Posterior cingulate gyrus (tissue), 11 donors: ENCODE measurements around the gene COL20A1.

ENCODE experiments used
- DNase-seq, 10 donors: peaks; one replicate each; pipeline versions ENCODE4 v3.0.0 to v3.0.0-alpha.2; 2020 to 2021; ENCODE audit warnings: mixed read lengths in 3 of 10
- intact Hi-C: fragments of 100-400 bp; cut with DNase I; formaldehyde crosslinking; loops from one replicate; pipeline ENCODE4 v1.15.1; 2023

COL20A1 gene

DNA sequence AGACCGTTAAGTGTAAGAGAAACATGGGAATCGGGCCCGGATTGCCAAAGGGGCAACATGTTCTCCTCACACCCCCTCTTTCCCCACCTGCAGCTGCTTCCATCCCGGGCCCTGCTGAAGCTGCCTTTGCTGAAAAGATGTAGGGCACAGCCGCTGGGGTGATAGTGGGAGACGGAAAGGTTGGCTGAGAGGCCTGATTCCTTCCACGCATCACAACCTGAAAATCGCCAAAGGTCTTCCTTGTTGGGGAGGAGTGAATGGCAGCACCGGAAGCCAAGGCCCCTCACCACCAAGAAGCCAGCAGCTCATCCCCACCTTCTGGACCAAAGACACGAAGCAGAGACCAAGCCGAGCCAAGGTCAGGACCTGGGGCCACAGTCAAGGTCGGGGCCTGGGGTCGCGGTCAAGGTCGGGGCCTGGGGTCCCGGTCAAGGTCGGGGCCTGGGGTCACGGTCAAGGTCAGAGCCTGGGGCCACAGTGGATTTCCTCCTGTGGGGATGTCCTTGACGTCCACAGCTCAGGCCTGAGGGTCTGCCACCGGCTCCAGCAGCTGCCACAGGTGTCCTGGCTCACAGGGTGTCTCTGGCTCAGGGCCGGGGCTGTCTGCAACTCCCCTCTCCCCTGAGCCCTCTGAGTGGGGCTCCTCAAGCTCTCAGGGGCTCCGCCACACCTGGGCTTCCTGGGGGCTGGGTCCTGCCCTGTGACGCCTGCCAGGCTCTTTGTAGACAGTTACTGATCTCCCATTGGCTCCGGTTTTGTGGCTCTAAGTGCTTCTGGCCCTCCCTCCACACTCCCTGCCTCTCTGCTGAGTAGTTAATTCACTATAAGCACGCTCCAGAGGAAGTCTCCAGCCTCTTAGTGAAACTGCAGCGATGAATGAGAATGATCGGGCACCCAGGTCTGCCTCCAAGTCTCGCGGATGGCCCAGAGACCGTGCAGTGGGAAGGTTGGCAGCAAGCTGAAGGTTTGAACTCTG lies 73.7 kb downstream of the COL20A1 start:
- intact Hi-C loops = no loop called here
- DNase-seq = peak in 1 of 10 donors; percentile 81

- peak in 1 of 10 donors; percentile 73 for DNase-seq
- intact Hi-C loops = no loop called here
Measured at GRCh38 chr20:63367446-63368055, 74.6 kb downstream of the COL20A1 start.

DNA sequence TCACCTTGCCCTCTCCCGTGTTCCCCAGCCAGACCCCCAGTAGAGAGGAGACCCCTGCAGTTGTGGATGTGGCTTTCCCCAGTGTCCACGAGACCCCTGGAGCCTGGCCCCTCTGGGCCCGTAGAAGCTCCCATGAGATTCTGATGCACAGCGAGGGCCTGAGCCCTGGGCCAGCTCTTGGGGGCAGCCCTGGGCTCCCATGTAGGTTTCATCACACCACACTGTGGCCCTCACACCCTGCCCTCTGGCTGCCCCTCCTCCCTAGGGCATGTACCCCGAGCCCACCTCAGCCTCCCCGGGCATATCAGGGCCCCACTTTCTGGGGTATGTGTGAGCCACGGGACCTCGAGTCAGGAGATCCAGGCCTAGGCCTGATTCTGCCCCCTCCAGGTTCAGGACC lies 75.2 kb downstream of the COL20A1 start:
- intact Hi-C loops = no loop called here
- DNase-seq = peak in 1 of 10 donors; percentile 78

DNA sequence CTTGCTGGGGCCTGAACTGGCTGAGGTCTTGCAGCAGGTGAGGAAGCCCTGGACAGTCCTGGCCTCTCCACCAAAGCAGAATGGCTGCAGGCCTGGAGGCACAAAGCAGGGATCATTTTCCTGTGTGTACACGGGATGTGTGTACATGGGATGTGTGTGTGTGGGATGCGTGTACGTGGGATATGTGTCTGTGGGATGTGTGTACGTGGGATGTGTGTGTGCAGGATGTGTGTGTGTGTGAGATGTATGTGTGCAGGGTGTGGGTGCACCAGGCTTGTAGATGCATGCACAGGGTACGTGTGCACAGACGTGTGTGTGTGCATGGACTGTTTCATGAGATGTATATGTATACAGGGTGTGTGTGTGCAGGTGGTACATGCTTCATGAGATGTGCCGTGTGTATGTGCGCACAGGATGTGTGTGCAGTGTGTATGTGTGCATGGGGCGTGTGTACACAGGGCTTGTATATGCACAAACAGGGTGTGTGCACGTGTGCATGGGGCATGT lies 76.1 kb downstream of the COL20A1 start:
- DNase-seq = no peak
- intact Hi-C loops = no loop called here

DNA sequence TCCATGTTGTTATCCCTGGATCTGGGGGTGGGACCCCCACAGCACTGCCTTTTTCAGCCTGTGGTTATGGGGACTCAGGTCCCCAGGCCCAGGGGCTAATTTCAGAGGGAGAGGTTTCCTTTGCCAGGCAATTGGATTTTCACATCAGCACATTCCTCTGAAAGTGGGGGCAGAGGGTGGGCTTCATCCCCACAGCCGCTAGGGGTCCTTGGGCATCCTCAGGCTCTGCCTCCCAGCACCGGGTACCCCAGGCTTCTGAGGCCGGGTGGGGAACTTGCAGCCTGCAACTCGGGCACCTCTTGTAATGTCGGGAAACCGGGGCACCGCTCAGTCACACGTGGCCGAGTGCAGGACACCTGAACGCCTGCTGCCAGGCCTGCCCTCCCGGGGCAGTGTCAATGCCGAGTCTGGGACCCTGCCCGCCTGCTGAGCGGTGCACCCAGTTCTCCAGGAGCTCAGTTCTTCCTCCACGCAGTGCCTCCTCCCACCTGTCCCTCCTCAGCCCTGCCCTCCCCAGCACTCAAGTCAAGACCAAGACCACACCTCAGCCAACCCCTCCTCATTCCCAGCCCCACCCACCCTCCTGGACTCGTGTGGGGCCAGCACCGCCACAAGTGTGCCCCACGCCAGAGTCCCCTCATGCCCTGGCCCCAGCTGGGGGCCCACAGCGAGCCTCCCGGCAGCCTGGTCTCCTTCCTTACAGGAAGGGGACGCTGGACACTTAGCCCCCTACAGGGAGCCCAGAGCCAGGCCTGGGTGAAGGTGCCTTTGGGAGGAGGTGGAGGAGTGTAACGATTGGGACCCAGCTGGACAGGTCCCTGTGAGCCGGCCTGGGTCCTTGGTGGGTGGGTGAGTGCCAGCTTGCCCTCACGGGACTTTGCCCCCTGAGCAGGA lies 77.0 kb downstream of the COL20A1 start:
- intact Hi-C loops = no loop called here
- DNase-seq = peak in 1 of 10 donors; percentile 82

DNA sequence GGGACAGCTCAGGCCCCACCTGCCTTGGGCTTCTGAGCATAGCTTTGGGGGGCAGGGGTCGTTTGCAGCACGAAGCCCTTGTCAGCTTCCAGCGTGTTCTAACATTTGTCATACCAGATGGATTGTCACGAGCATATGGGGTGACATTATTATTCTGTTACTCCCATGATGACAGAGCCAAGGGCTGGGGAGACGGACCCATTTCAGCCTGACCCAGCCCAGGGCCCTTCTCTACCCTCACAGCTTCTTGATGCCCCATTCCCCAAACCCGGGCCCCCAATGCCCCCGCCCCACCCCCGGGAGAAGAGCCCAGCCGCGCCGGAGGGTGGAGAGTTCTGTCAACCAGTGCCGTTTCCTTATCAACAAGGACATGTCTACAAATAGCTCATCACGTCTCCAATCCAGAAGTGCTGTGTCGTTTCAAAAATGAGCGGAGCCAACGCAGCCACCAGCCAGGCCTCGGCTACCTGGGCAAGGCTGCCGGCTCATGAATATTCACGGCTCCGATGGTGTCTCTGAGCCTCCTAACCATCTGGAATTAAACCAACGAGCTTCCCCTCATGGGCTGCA lies 77.7 kb downstream of the COL20A1 start:
- intact Hi-C loops = no loop called here
- peak in 3 of 10 donors; percentile 48 to 87 (median 86) for DNase-seq

DNA sequence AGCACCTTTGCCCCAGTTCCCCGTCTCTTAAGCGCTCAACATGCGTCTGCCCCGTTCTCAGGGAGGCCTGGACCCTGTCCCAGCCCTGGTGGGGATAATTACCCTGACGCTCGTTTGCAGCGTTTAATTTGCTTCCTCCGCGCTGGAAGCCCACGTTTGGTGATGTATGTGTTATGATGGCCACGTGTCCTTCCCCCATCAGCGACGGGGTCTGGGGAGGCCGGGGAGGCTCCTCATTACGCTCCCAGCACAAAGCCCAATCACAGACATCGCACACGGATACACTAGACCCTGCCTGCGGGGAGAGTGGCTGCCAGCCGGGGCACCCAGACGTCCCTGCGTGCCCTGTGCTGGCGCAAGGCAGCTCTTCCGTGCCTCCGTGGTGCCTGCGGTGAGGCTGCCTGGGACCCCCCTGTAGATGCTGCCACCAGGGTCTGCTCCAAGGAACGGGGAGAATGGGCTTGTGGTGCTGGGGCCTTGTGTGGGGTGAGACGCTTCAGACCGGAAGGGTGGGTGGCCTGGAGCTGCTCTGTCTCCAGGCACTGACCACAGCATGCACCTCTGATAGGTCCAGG lies 78.4 kb downstream of the COL20A1 start:
- peak in 1 of 10 donors; percentile 83 for DNase-seq
- intact Hi-C loops = no loop called here

- DNase-seq = peak in 1 of 10 donors; percentile 76
- intact Hi-C loops = no loop called here
Measured at GRCh38 chr20:63372971-63373885, 80.2 kb downstream of the COL20A1 start.

GRCh38 chr20:63373996-63374395 lies 81.0 kb downstream of the COL20A1 start:
- intact Hi-C loops = no loop called here
- DNase-seq = peak in 1 of 10 donors; percentile 78

- intact Hi-C loops = no loop called here
- DNase-seq = peak in 1 of 10 donors; percentile 63
Measured at GRCh38 chr20:63374504-63374903, 81.5 kb downstream of the COL20A1 start.

- DNase-seq = peak in 1 of 10 donors; percentile 67
- intact Hi-C loops = no loop called here
Measured at GRCh38 chr20:63375438-63375837, 82.5 kb downstream of the COL20A1 start.

GRCh38 chr20:63376283-63377250 lies 83.6 kb downstream of the COL20A1 start:
- intact Hi-C loops = no loop called here
- peak in 1 of 10 donors; percentile 77 for DNase-seq

- intact Hi-C loops = no loop called here
- DNase-seq = peak in 1 of 10 donors; percentile 75
Measured at GRCh38 chr20:63377256-63377941, 84.4 kb downstream of the COL20A1 start.

DNA sequence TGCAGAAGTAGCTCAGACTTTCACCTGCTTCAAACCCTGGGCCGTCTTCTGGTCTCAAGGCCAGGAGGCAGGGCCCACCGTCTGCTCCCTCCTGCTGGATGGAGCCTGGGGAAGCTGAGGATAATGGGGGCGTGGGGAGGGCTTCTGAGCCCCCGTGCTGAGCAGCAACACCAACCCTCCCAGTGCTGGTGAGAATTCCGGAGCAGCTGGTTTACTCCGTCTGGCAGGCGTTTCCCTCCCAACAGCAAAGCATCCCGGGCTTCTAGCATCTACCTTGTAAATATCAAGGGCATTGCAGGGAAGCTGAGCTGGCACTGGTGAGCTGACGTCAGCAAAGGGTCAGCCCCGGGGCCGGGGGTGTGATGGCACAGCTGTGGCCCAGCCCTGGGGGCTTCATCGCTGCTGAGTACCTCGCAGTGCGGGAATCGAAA lies 85.0 kb downstream of the COL20A1 start:
- intact Hi-C loops = no loop called here

GRCh38 chr20:63378626-63379025 lies 85.6 kb downstream of the COL20A1 start:
- DNase-seq = peak in 1 of 10 donors; percentile 59
- intact Hi-C loops = no loop called here

More for the DNA sequence above, 85.0 kb downstream of the COL20A1 start:
- peak in 1 of 10 donors; percentile 81 for DNase-seq

DNA sequence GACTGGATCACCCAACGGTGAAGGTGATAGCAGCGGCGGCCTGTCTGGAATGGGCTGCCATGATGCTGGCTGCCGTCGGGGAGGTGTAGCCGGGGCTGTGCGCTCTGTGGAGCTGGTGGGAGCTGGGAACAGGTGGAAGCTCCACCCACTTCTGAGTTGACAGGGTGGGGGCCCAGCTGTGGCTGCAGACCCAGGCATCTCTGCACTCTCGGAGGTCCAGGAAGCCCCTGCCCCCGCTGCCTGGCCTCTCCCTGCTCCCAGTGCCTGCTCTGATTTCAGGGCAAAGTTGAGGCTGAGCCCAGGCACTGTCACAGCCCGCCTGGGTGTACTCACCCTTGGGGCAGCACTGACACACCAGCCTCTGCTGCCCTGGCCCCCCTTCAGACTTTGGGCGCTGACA lies 86.3 kb downstream of the COL20A1 start:
- intact Hi-C loops = no loop called here
- peak in 1 of 10 donors; percentile 52 for DNase-seq

- intact Hi-C loops = loop anchor here (2.0 kb wide), 1 partner anchor 157 kb away; no protein-coding TSS in a partner anchor
- peak in 1 of 10 donors; percentile 80 for DNase-seq
Measured at GRCh38 chr20:63379872-63380271, 86.9 kb downstream of the COL20A1 start.
